Activated naive CD4-positive, alpha-beta T cell treated with anti-CD3 and anti-CD28 coated beads, Interleukin-2, amount 50 U/mL, for 72 hours (primary cell): ENCODE data around the gene UBA52. TPM values are rescaled to one million over a fixed set of nuclear protein-coding genes. Genes with fewer than 3 reads are reported as not detected.
A peak's percentile ranks its signal among the peaks of the same experiment; 100 is the strongest.

Experiments used
- ATAC-seq, 2 donors: fragments of 150-1000 bp; cut with Tn5 transposase; 2 replicates each; pipeline ENCODE4 v1.10.0; 2021; ENCODE audit warnings: mild to moderate bottlenecking in 2 of 2, moderate library complexity in 2 of 2
- DNase-seq, 2 donors: peaks; one replicate each; pipeline ENCODE4 v3.0.0; 2021 to 2022; ENCODE audit warnings: low spot score in 2 of 2
- H3K27ac Mint-ChIP-seq, 2 donors: one replicate each; pipeline ENCODE4 v1.8.0; 2022; ENCODE audit warnings: mild to moderate bottlenecking in 2 of 2, mixed read lengths in 2 of 2
- H3K36me3 Mint-ChIP-seq, 2 donors: one replicate each; pipeline ENCODE4 v1.8.0; 2022; ENCODE audit warnings: mixed read lengths in 2 of 2
- H3K9me3 Mint-ChIP-seq, 2 donors: one replicate each; pipeline ENCODE4 v1.8.0; 2022; ENCODE audit warnings: mixed read lengths in 2 of 2
- total RNA-seq, 2 donors: library from RNA; stranded (reverse); gene quantifications; one replicate each; pipeline ENCODE4 v1.2.3, GENCODE V29; 2022

The UBA52 gene
- total RNA-seq, 2 donors from 2014 or later: 1,677 to 1,782 TPM

DNA sequence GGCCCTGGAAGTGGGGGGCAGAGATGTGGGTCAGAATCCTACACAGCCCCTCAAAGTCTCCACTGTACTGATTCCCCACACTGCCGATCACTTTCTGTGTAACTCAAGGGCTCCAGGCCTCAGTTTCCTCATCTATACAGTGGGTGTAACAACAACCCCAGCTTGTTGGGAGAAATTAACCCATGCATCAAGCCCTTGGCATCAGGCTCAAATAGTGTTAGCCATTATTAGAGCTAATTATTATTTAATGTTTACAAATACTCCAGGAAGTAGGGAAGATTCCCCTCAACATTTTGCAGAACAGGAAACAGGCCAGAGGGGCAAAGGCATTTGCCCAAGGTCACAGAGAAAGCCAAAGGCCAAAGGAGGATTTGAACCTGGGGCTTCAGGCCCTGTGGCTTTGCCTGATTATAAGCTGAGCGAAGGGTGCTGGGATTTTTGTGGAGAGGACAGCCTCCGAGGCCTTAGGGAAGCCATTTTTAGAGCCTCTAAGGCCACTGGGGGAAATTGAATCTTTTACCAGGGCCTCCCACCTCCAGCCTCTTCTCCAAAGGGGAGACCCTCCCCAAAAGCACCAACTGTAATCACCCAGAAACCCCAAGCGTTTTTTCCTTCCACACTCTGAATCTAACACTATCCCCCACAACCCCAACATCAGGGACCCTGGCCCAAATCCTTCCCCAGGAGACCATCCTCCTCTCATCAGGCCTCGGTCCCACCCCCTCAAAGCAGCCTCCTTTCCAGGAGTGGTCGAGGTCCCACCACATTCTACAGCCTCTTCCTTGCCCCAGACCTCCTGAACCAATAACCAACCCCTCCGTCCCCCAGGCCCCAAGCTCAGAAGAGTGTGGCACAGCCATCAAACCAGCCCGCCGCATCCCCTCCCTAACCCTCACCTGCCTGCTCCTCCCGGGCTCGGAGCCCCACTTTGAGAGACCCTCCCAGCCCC, 29.4 kb upstream of the UBA52 start:
- Mint-ChIP-seq H3K36me3 (peaks cover 8 to 17% of the 10 kb centered on the region in 2 donors), H3K9me3 (no peaks in the 10 kb centered on the region), H3K27ac (peak overlapping the region; percentile 83 to 93)
- DNase-seq (no peak), ATAC-seq (no peak)

DNA sequence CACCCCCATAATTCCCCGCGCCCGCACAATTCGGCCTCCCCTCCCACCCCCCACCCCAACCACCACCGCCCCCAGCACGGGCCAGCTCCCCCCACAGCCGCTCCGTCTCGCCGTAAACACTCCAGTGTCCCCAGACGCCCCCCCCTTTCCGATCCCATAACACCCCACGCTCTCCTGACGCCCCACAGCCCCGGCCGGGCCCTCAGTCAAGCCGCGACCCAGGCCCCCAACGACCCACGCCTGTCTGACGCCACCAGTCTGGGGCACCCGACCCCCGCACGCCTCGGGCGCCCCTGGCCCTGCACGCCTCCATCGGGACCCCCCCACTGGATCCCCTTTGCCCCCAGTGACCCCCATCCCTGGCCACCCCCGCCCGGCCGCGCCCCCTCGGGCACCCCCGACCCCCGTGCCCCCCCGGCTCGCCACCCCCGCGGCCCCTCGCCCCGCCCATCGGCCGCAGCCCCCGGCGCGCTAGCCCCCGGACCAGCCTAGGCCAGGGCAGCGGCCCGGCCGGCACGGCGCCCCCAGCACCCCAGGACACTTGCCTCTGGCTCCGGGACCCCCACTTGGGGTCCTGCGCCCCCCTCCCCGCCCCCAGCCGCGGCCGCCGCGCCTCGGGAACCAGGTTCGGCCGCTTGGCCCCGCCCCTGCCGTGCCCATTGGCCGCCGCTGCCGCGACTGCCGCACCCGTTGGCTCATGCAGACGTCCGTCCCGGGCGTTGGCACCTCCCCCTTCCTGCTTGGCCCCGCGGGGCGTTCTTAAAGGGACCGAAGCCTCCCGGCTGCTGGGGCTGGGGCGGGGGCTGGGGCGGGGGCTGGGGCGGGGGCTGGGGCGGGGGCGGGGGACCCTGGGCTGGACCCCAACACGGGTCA, 28.5 kb upstream of the UBA52 start, which contains the start of gene FKBP8:
Gene FKBP8 (minus strand): TSS at position 633 of the 873 bp plus-strand sequence. CDS start 1,603 bp downstream, outside the sequence.
- ATAC-seq (peak; percentile 93 to 96), DNase-seq (peak; percentile 92 to 97)
- Mint-ChIP-seq H3K27ac (peak within 1 kb of the TSS; percentile 95 to 97), H3K9me3 (no peaks in the 10 kb centered on the region), H3K36me3 (peaks cover 8 to 17% of the 10 kb centered on the region in 2 donors)

GRCh38 chr19:18543814-18544475, 27.7 kb upstream of the UBA52 start:
- DNase-seq (peak; percentile 72 to 88), ATAC-seq (peak; percentile 84 to 87)
- H3K9me3 Mint-ChIP-seq: no peaks in the 10 kb centered on the region
- H3K27ac Mint-ChIP-seq: peak overlapping the region; percentile 95 to 97
- peaks cover 8 to 17% of the 10 kb centered on the region in 2 donors for H3K36me3 Mint-ChIP-seq

DNA sequence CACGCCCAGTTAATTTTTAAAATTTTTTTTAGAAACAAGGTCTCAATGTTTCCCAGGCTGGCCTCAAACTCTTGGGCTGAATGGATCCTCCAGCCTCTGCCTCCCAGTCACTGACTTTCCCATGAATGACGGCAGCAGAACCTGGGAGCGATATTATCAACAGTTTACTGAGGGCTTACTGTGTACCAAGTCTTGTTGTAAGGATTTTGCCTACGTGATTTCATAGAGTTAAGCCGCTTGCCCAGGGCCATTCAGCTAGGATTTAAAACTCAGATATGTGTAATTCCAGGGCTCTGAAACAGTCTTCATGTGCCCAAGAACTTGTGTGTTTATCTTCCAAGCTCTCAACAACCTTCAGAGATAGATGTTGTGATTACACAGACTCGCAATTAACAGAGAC, 20.0 kb upstream of the UBA52 start:
- Mint-ChIP-seq H3K27ac (no peak overlapping the region), H3K36me3 (no peaks in the 10 kb centered on the region), H3K9me3 (no peaks in the 10 kb centered on the region)
- ATAC-seq: no peak
- DNase-seq: no peak

GRCh38 chr19:18557411-18558201, 14.1 kb upstream of the UBA52 start, which contains the start of gene KXD1:
TSS of gene KXD1 (plus strand) at chr19:18557870. CDS start at chr19:18562057, 4,187 bp downstream.
- ATAC-seq (peak; percentile 98 to 100), DNase-seq (peak; percentile 95 to 99)
- H3K9me3 Mint-ChIP-seq: no peaks in the 10 kb centered on the region
- peaks cover 9 to 12% of the 10 kb centered on the region in 2 donors for H3K36me3 Mint-ChIP-seq
- H3K27ac Mint-ChIP-seq: peak within 1 kb of the TSS; percentile 93 to 96

DNA sequence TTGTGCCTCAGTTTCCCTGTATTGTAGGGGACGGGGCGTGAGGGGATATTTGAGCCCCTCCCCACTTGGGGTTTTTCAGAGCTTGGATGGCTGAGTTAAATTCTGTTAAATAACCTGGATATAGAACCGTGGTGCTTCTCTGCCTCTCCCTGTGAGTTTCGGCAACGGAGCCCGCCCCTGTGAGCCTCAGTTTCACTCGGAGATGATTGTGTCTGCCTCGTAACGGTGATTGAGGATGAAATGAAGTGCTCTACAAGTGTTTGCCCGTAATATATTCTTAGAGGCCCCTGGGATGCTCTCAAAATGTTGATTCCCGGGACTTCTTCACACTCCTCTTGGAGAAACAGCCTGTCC, 13.5 kb upstream of the UBA52 start:
- DNase-seq: no peak
- peak overlapping the region; percentile 93 to 96 for H3K27ac Mint-ChIP-seq
- H3K9me3 Mint-ChIP-seq: no peaks in the 10 kb centered on the region
- H3K36me3 Mint-ChIP-seq: peaks cover 9 to 16% of the 10 kb centered on the region in 2 donors
- no peak for ATAC-seq

- DNase-seq (no peak), ATAC-seq (no peak)
- Mint-ChIP-seq H3K36me3 (peaks cover 9 to 18% of the 10 kb centered on the region in 2 donors), H3K27ac (peak overlapping the region; percentile 93 to 96), H3K9me3 (no peaks in the 10 kb centered on the region)
Measured at GRCh38 chr19:18558604-18559003, 13.1 kb upstream of the UBA52 start.

GRCh38 chr19:18559685-18560084, 12.0 kb upstream of the UBA52 start:
- ATAC-seq (no peak), DNase-seq (no peak)
- Mint-ChIP-seq H3K27ac (peak overlapping the region; percentile 60 to 93), H3K9me3 (no peaks in the 10 kb centered on the region), H3K36me3 (peaks cover 9 to 18% of the 10 kb centered on the region in 2 donors)

DNA sequence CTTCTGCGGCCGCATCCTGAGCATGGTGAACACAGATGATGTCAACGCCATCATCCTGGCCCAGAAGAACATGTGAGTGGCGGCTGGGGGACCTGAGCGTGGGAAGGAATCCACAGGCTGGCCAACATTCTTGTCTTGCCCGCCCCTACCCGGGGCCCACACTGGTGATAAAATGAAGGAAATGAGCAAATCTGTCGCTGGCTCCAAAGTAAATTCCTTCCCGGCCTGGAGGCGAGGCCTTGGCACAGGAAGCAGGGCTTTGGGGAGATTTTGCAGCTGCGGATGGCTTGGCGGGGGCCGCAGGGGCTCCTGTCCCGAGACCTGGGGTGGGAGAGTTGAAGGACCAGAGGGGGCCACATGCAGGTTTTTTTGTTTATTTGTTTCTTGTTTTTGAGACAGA, 9.6 kb upstream of the UBA52 start:
- no peaks in the 10 kb centered on the region for H3K9me3 Mint-ChIP-seq
- ATAC-seq: no peak
- no peak overlapping the region for H3K27ac Mint-ChIP-seq
- no peak for DNase-seq
- H3K36me3 Mint-ChIP-seq: peaks cover 9 to 18% of the 10 kb centered on the region in 2 donors

- Mint-ChIP-seq H3K9me3 (no peaks in the 10 kb centered on the region), H3K36me3 (peaks cover 8 to 25% of the 10 kb centered on the region in 2 donors), H3K27ac (no peak overlapping the region)
- ATAC-seq (no peak), DNase-seq (no peak)
Measured at GRCh38 chr19:18566953-18567352, 4.7 kb upstream of the UBA52 start.

DNA sequence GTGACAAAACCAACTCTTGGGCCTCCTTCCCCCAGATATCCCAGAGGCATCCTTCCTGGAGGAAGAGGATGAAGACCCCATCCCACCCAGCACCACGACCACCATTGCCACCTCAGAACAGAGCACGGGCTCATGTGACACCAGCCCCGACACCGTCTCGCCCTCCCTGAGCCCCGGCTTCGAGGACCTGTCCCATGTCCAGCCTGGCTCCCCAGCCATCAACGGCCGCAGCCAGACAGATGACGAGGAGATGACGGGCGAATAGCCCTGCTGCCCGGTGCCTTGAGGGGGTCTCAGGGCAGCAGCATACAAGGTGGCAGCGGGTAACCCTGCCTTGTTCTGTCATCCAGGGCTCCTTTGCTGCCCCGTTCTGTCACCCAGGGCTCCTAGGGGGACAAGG, 3.3 kb upstream of the UBA52 start:
- peaks cover 22 to 34% of the 10 kb centered on the region in 2 donors for H3K36me3 Mint-ChIP-seq
- no peak for DNase-seq
- no peak overlapping the region for H3K27ac Mint-ChIP-seq
- no peaks in the 10 kb centered on the region for H3K9me3 Mint-ChIP-seq
- ATAC-seq: no peak

GRCh38 chr19:18574691-18575291, 3.1 kb downstream of the UBA52 start:
- ATAC-seq (no peak), DNase-seq (no peak)
- H3K9me3 Mint-ChIP-seq: no peaks in the 10 kb centered on the region
- H3K36me3 Mint-ChIP-seq: peaks cover 25 to 44% of the 10 kb centered on the region in 2 donors
- peak overlapping the region in 1 of 2 donors; percentile 81 for H3K27ac Mint-ChIP-seq

DNA sequence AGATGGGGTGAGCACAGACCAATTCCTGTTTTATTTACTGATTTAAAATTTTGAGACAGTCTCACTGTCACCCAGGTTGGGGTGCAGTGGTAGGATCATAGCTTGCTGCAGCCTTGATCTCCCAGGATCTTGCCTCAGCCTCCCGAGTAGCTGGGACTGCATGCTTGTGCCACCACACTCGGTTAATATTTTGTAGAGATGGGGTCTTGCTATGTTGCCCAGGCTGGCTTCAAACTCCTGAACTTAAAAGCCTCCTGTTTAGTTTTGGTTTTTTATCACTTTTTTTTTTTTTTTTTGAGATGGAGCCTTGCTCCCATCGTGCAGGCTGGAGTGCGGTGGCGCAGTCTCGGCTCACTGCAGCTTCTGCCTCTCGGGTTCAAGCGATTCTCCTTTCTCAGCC, 4.7 kb downstream of the UBA52 start:
- H3K36me3 Mint-ChIP-seq: peaks cover 23 to 40% of the 10 kb centered on the region in 2 donors
- no peak for DNase-seq
- no peak overlapping the region for H3K27ac Mint-ChIP-seq
- no peak for ATAC-seq
- no peaks in the 10 kb centered on the region for H3K9me3 Mint-ChIP-seq

- no peak overlapping the region for H3K27ac Mint-ChIP-seq
- no peaks in the 10 kb centered on the region for H3K9me3 Mint-ChIP-seq
- peaks cover 12 to 30% of the 10 kb centered on the region in 2 donors for H3K36me3 Mint-ChIP-seq
- DNase-seq: no peak
- no peak for ATAC-seq
Measured at GRCh38 chr19:18577365-18577914, 5.8 kb downstream of the UBA52 start.

DNA sequence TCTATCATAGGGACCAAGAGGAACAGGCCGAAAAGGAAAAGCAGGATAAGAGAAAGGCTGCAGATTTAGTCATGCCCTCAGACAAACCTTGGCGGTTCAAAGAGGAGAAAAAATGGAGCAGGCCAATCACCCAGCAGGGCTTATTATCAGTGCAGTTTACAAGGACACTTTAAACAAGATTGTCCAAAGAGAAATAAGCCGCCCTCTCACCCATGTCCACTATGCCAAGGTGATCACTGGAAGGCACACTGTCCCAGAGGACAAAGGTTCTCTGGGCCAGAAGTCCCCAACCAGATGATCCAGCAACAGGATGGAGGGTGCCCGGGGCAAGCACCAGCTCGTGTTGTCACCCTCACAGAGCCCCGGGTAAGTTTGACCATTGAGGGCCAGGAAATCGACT, 8.7 kb downstream of the UBA52 start:
- no peaks in the 10 kb centered on the region for H3K9me3 Mint-ChIP-seq
- ATAC-seq (no peak), DNase-seq (no peak)
- H3K36me3 Mint-ChIP-seq: peaks cover 0 to 5% of the 10 kb centered on the region in 2 donors
- no peak overlapping the region for H3K27ac Mint-ChIP-seq
